Posterior vena cava (tissue), 2 donors: Measurements from ENCODE around the gene AOAH. TPM values are rescaled to one million over a fixed set of nuclear protein-coding genes. Genes with fewer than 3 reads are reported as not detected.
A peak's percentile ranks its signal among the peaks of the same experiment; 100 is the strongest.
"Not testable (repeated sequence)": the region's sequence is repeated elsewhere in the genome, so short reads cannot be mapped to it uniquely, and the experiment has no call there.

Experiments used
- DNase-seq: peaks from one replicate; pipeline ENCODE4 v3.0.0-alpha.2; 2020; ENCODE audit warnings: low spot score
- intact Hi-C, 2 donors: fragments of 100-400 bp; cut with DNase I; formaldehyde crosslinking; loops; one replicate each; pipeline versions ENCODE4 v1.14.1 to v1.14.2; 2022 to 2023
- total RNA-seq, 2 donors: library from RNA; stranded (reverse); fragmentation: NEBNext Ultra II Directional; extraction: Animal tissue kit (Norgen Biotek cat#: 25700); gene quantifications; one replicate each; pipeline ENCODE4 v1.2.1, GENCODE V29; 2021
- donor health status: DM: yes; HTN: yes; CAD: no.
- donor health status: DM: yes; HTN: yes; CAD: no.

AOAH gene
- total RNA-seq, 2 donors from 2014 or later = 6.1 to 12.9 TPM

- peak; percentile 86 for DNase-seq
- intact Hi-C loops = no loop called here
These were observed 18.8 kb upstream of the AOAH start for GRCh38 chr7:36742911-36743775.

GRCh38 chr7:36741866-36742265 is 17.6 kb upstream of the AOAH start:
- no peak for DNase-seq
- intact Hi-C loops = no loop called here

- no peak for DNase-seq
- intact Hi-C loops = no loop called here
These were observed 15.1 kb upstream of the AOAH start for GRCh38 chr7:36739351-36739750.

GRCh38 chr7:36736899-36737211 is 12.6 kb upstream of the AOAH start:
- intact Hi-C loops = no loop called here

GRCh38 chr7:36736090-36736898 is 12.0 kb upstream of the AOAH start:
- DNase-seq = no peak
- intact Hi-C loops = no loop called here

More at GRCh38 chr7:36736899-36737211, 12.6 kb upstream of the AOAH start:
- no peak for DNase-seq

- DNase-seq = no peak
- intact Hi-C loops = no loop called here
These were observed 10.9 kb upstream of the AOAH start for GRCh38 chr7:36735172-36735571.

GRCh38 chr7:36734731-36735130 is 10.4 kb upstream of the AOAH start:
- intact Hi-C loops = no loop called here

GRCh38 chr7:36733411-36733810 is 9.1 kb upstream of the AOAH start:
- intact Hi-C loops = no loop called here

More at GRCh38 chr7:36734731-36735130, 10.4 kb upstream of the AOAH start:
- no peak for DNase-seq

GRCh38 chr7:36732806-36733205 is 8.5 kb upstream of the AOAH start:
- intact Hi-C loops = no loop called here

More at GRCh38 chr7:36733411-36733810, 9.1 kb upstream of the AOAH start:
- no peak for DNase-seq

GRCh38 chr7:36730046-36730445 is 5.8 kb upstream of the AOAH start:
- DNase-seq = no peak
- intact Hi-C loops = no loop called here

More at GRCh38 chr7:36732806-36733205, 8.5 kb upstream of the AOAH start:
- no peak for DNase-seq

- intact Hi-C loops = no loop called here
- no peak for DNase-seq
These were observed 3.8 kb upstream of the AOAH start for GRCh38 chr7:36728143-36728542.

- no peak for DNase-seq
- intact Hi-C loops = no loop called here
These were observed 2.7 kb upstream of the AOAH start for GRCh38 chr7:36726806-36727503.

- intact Hi-C loops = no loop called here
- DNase-seq = no peak
These were observed 2.0 kb upstream of the AOAH start for GRCh38 chr7:36726311-36726710.

GRCh38 chr7:36724996-36725395 is 702 bp upstream of the AOAH start:
- DNase-seq = no peak
- intact Hi-C loops = no loop called here

- intact Hi-C loops = no loop called here
- DNase-seq = no peak
These were observed 1.0 kb downstream of the AOAH start for GRCh38 chr7:36723291-36723690.

GRCh38 chr7:36719083-36719632 is 5.1 kb downstream of the AOAH start:
- intact Hi-C loops = no loop called here
- DNase-seq = no peak

- intact Hi-C loops = no loop called here
- no peak for DNase-seq
These were observed 6.7 kb downstream of the AOAH start for GRCh38 chr7:36717586-36717985.

- intact Hi-C loops, DNase-seq: not testable (repeated sequence)
These were observed 7.5 kb downstream of the AOAH start for GRCh38 chr7:36716802-36717201.

GRCh38 chr7:36712015-36712414 is 12.3 kb downstream of the AOAH start:
- intact Hi-C loops = no loop called here
- DNase-seq = no peak

GRCh38 chr7:36711256-36711655 is 13.0 kb downstream of the AOAH start:
- intact Hi-C loops = no loop called here
- DNase-seq = no peak
